ENCODE data around the gene BACE1.

- TF ChIP-seq MYC (IDR thresholded peaks at IDR 0.05; ENCODE audit: insufficient read depth, insufficient read length, insufficient replicate concordance, low read length, severe bottlenecking) (no peak), MAX (IDR thresholded peaks at IDR 0.05; ENCODE audit: low read depth, low read length) (no peak), EZH2 (IDR thresholded peaks at IDR 0.05; ENCODE audit: borderline replicate concordance, control insufficient read depth, low read depth, low read length) (no peak), RCOR1 (conservative IDR thresholded peaks at IDR 0.05; ENCODE audit: low read depth, low read length) (no peak), CBX3 (IDR thresholded peaks at IDR 0.05; ENCODE audit: borderline replicate concordance, low read depth) (no peak), TAF1 (IDR thresholded peaks at IDR 0.05; ENCODE audit: borderline replicate concordance, low read depth, low read length) (no peak), YY1 (IDR thresholded peaks at IDR 0.05; ENCODE audit: low read depth, low read length) (no peak), ESRRA (IDR thresholded peaks at IDR 0.05; ENCODE audit: low read length) (no peak), GABPA (IDR thresholded peaks at IDR 0.05; ENCODE audit: low read depth) (no peak), RAD21 (IDR thresholded peaks at IDR 0.05; ENCODE audit: insufficient read depth, low read depth, low read length) (no peak)
- TF ChIP-seq, protein P1, sequence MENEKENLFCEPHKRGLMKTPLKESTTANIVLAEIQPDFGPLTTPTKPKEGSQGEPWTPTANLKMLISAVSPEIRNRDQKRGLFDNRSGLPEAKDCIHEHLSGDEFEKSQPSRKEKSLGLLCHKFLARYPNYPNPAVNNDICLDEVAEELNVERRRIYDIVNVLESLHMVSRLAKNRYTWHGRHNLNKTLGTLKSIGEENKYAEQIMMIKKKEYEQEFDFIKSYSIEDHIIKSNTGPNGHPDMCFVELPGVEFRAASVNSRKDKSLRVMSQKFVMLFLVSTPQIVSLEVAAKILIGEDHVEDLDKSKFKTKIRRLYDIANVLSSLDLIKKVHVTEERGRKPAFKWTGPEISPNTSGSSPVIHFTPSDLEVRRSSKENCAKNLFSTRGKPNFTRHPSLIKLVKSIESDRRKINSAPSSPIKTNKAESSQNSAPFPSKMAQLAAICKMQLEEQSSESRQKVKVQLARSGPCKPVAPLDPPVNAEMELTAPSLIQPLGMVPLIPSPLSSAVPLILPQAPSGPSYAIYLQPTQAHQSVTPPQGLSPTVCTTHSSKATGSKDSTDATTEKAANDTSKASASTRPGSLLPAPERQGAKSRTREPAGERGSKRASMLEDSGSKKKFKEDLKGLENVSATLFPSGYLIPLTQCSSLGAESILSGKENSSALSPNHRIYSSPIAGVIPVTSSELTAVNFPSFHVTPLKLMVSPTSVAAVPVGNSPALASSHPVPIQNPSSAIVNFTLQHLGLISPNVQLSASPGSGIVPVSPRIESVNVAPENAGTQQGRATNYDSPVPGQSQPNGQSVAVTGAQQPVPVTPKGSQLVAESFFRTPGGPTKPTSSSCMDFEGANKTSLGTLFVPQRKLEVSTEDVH (IDR thresholded peaks at IDR 0.05; ENCODE audit: low read depth, partially characterized antibody): no peak
These were observed at the start of gene BACE1 for GRCh38 chr11:117316197-117316961.

All from GM12878 (cell line).